Fibroblast of lung (primary cell): ENCODE results near the gene LYPD6B.

Experiments used
- EZH2 ChIP-seq: IDR thresholded peaks from 2 replicates; pipeline ENCODE4 v1.5.1; 2012; ENCODE audit warnings: low read length, control low read depth, mild to moderate bottlenecking; ENCODE audit errors: missing control alignments
- TF ChIP-seq, protein P1 (sequence below), 2 donors: IDR thresholded peaks in 1 of 2; conservative IDR thresholded peaks in 1 of 2; 1 replicate in 1 of 2; 2 replicates in 1 of 2; pipeline ENCODE4 v1.5.1; 2011 to 2012; ENCODE audit warnings: low read length in 2 of 2, control low read depth in 1 of 2, inconsistent platforms in 1 of 2, low read depth in 1 of 2, mild to moderate bottlenecking in 1 of 2

DNA sequence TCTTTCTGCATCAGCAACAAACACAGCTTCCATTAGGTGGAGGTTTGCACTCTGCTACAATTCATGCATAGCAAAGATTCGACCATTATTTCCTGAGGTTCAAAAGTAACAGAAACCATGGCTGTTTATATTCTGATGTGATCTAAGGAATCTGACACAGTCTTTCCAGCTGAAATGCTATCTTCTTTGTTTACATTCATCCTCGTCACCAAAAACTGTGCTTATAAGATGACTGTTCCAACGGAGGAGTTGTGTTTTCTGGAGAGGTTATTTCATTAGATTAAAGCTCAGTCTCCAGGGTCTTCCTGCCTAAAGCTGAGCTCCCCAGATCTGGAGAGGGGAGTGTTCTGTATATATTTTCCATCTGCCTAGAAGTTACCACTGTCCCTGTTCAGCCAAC is 45.1 kb upstream of the LYPD6B start:
- TF ChIP-seq EZH2, result no peak
- TF ChIP-seq, protein P1, sequence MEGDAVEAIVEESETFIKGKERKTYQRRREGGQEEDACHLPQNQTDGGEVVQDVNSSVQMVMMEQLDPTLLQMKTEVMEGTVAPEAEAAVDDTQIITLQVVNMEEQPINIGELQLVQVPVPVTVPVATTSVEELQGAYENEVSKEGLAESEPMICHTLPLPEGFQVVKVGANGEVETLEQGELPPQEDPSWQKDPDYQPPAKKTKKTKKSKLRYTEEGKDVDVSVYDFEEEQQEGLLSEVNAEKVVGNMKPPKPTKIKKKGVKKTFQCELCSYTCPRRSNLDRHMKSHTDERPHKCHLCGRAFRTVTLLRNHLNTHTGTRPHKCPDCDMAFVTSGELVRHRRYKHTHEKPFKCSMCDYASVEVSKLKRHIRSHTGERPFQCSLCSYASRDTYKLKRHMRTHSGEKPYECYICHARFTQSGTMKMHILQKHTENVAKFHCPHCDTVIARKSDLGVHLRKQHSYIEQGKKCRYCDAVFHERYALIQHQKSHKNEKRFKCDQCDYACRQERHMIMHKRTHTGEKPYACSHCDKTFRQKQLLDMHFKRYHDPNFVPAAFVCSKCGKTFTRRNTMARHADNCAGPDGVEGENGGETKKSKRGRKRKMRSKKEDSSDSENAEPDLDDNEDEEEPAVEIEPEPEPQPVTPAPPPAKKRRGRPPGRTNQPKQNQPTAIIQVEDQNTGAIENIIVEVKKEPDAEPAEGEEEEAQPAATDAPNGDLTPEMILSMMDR (conservative IDR thresholded peaks at IDR 0.05 in 1 of 2, IDR thresholded peaks at IDR 0.05 in 1 of 2; ENCODE audit: low read depth in 1 of 2, low read length in 2 of 2), result no peak
